Liver (tissue), 3 donors: ENCODE results near the gene USP47.

Experiments
- ATF3 ChIP-seq: IDR thresholded peaks from 2 replicates; pipeline ENCODE4 v1.6.1; 2016; ENCODE audit warnings: antibody characterized with exemption
- CTCF ChIP-seq: fragments of 150-350 bp; IDR thresholded peaks from 2 replicates; pipeline ENCODE4 v1.5.1; 2017; ENCODE audit warnings: improper control_type of control experiment, low read depth, low read length; ENCODE audit not compliant: missing input control
- EGR1 ChIP-seq, 2 donors: IDR thresholded peaks; 2 replicates each; pipeline ENCODE4 v1.6.1; 2016 to 2018; ENCODE audit warnings: antibody characterized with exemption in 2 of 2, low read depth in 2 of 2
- MAX ChIP-seq: IDR thresholded peaks from 2 replicates; pipeline ENCODE4 v1.6.1; 2016; ENCODE audit warnings: antibody characterized with exemption
- donor health status: healthy.
- donor health status: healthy.

GRCh38 chr11:11845551-11845950 lies 3.8 kb downstream of the USP47 start:
- no peak for TF ChIP-seq MAX
- no peak for TF ChIP-seq CTCF
- no peak for TF ChIP-seq EGR1 (IDR thresholded peaks at IDR 0.05; ENCODE audit: low read depth in 2 of 2)
- no peak for TF ChIP-seq ATF3
